Measurements from ENCODE around the gene RYR2.
"Not testable (repeated sequence)": the region's sequence is repeated elsewhere in the genome, so short reads cannot be mapped to it uniquely, and the experiment has no call there.

RYR2 gene

DNA sequence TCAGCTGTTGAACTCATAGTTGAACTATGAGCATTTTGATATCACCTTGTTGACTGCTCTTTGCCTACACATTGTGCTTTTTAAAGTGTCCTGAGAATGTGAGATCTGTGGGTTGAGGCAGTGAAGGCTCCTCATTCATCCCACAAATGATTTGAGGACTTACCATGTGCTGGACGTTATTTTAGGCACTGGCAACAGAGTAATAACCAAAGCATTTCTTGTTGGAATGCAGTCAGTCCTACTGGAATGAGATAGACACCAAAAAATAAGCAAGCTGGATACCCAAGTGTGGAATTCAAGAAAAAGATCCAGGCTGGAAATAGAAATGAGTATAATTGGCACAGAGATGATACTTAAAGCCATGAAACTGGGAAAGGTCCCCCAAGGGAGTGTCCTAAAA, 775.3 kb downstream of the RYR2 start:
- in situ Hi-C loops (cut with MboI; ENCODE audit: low pct_unique_long_range_greater_than_20kb, low sequenced_read_pairs, unreplicated experiment), result no loop called here
- TF ChIP-seq CTCF (IDR thresholded peaks at IDR 0.05; ENCODE audit: extremely low read depth, insufficient read depth, missing control alignments), result no peak

GRCh38 chr1:237820634-237821033, 778.6 kb downstream of the RYR2 start:
- in situ Hi-C loops (cut with MboI; ENCODE audit: low pct_unique_long_range_greater_than_20kb, low sequenced_read_pairs, unreplicated experiment); DNase-seq (ENCODE audit: low spot score): not testable (repeated sequence)

More for the DNA sequence above, 775.3 kb downstream of the RYR2 start:
- DNase-seq (ENCODE audit: low spot score), result no peak

- DNase-seq (ENCODE audit: low spot score), result no peak
- in situ Hi-C loops (cut with MboI; ENCODE audit: low pct_unique_long_range_greater_than_20kb, low sequenced_read_pairs, unreplicated experiment), result no loop called here
- TF ChIP-seq CTCF (IDR thresholded peaks at IDR 0.05; ENCODE audit: extremely low read depth, insufficient read depth, missing control alignments), result no peak
Observed at GRCh38 chr1:237832858-237833257, 790.9 kb downstream of the RYR2 start.

DNA sequence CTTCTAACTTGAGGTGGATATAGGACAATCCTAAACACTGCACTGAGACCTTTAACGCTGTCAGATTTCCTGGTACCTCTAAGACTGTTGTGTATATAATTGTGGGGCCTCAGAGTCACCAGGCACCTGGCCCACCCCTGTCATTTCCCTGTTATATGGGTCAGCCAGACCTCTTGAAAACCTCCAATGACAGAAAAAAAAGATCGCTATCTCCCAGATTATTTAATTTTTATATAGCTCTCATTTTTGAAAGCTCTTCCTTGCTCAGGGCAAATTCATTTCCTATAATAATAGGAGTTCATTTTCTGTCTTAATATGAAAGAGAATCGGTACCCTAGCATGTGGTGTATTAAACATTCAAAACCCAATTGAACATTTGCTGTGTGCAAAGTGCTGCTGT, 792.1 kb downstream of the RYR2 start:
- DNase-seq (ENCODE audit: low spot score), result no peak
- in situ Hi-C loops (cut with MboI; ENCODE audit: low pct_unique_long_range_greater_than_20kb, low sequenced_read_pairs, unreplicated experiment), result no loop called here
- TF ChIP-seq CTCF (IDR thresholded peaks at IDR 0.05; ENCODE audit: extremely low read depth, insufficient read depth, missing control alignments), result no peak

DNA sequence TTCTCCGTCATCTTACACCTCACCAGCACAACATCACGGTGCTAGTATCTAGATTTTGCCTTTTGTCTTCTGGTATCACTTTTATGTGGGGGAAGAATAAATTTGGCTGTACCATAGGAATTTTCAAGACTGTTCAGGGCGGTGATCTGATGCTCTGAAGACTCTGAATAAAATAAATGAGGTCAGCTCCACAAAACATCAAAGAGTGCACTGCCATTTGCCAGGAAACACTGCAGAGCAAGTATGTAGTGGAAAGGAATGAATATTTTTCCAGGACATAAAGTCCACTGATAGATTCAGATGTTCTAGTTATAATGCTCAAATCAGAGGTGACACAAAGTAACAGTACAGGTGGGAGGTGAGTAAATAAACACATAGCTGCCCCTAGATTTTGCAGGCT, 792.5 kb downstream of the RYR2 start:
- in situ Hi-C loops (cut with MboI; ENCODE audit: low pct_unique_long_range_greater_than_20kb, low sequenced_read_pairs, unreplicated experiment), result no loop called here
- TF ChIP-seq CTCF (IDR thresholded peaks at IDR 0.05; ENCODE audit: extremely low read depth, insufficient read depth, missing control alignments), result no peak
- DNase-seq (ENCODE audit: low spot score), result no peak

GRCh38 chr1:237838320-237838719, 796.3 kb downstream of the RYR2 start:
- TF ChIP-seq CTCF (IDR thresholded peaks at IDR 0.05; ENCODE audit: extremely low read depth, insufficient read depth, missing control alignments), result no peak
- no peak for DNase-seq (ENCODE audit: low spot score)
- in situ Hi-C loops (cut with MboI; ENCODE audit: low pct_unique_long_range_greater_than_20kb, low sequenced_read_pairs, unreplicated experiment), result no loop called here

DNA sequence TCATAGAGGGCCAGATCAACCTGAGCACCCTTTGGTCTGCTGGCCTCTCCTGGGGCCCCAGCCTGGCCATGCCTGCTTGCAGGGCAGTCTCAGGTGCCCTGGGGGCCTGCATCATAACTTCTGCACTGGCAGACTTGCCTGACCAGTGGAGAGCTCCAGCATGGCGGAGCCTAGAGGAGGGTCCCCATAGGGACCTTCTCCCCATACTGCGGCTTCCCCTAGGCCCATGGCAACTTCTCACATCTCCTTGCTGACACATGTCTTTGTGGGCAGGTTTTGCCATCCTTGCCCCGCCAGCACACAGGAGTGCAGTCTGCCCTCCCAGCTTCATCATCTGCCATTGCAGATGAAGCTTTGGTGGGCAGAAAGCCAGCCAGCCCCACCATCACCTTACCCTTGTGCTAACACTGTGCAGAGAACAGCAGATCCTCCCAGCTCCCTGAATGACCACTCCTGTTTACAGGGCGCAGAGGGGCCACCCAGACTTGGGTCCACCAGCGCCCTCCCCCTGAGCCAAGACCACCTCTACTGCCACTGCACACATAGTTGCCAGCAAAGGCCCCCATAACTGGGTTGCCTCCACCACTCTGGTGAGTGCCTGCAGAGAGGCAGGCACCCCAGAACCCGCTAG, 797.0 kb downstream of the RYR2 start:
- TF ChIP-seq CTCF (IDR thresholded peaks at IDR 0.05; ENCODE audit: extremely low read depth, insufficient read depth, missing control alignments), result no peak
- in situ Hi-C loops (cut with MboI; ENCODE audit: low pct_unique_long_range_greater_than_20kb, low sequenced_read_pairs, unreplicated experiment), result no loop called here
- no peak for DNase-seq (ENCODE audit: low spot score)
